GM12878 (cell line): ENCODE results near the gene SYNGR1. TPM values are rescaled to one million over a fixed set of nuclear protein-coding genes. Genes with fewer than 3 reads are reported as not detected.

Source experiments
- ATAC-seq: fragments of 200-7000 bp; cut with Tn5 transposase; 3 replicates; pipeline ENCODE4 v1.9.1; 2020; ENCODE audit warnings: mild to moderate bottlenecking, moderate library complexity
- BruUV-seq: library from RNA; stranded (reverse); fragments of 400-500 nt; replicated peaks from 2 replicates; lab custom pipeline; 2021; lab: Mats Ljungman, UMichigan
- CTCF ChIA-PET: fragments of 300-600 bp; sonication (Branson Sonifier 250); formaldehyde crosslinking; extraction: SDS; loops from one replicate; lab custom pipeline; 2021; ENCODE audit warnings: inconsistent platforms; lab: Yijun Ruan, JAX
- POLR2A ChIA-PET: fragments of 350-600 bp; formaldehyde crosslinking; extraction: SDS; loops from one replicate; lab custom pipeline; 2021; ENCODE audit warnings: inconsistent platforms; lab: Charles Lee
- RAD21 ChIA-PET: fragments of 300-600 bp; sonication (Branson Sonifier 250); formaldehyde crosslinking; loops from one replicate; lab custom pipeline; 2023; ENCODE audit warnings: antibody characterized with exemption; ENCODE audit not compliant: unreplicated experiment; lab: Charles Lee
- SMC1A ChIA-PET: fragments of 300-600 bp; sonication (Branson Sonifier 250); formaldehyde crosslinking; loops from one replicate; lab custom pipeline; 2023; ENCODE audit not compliant: unreplicated experiment, uncharacterized antibody; lab: Charles Lee
- DNase-seq: peaks from one replicate; pipeline ENCODE4 v3.0.0-alpha.2; 2011; ENCODE audit warnings: low read depth, low spot score
- FAIRE-seq: peaks from 3 replicates; lab custom pipeline; 2011; peaks lifted over from hg19 to GRCh38; lab: Jason Lieb, UNC
- H2AFZ ChIP-seq: 2 replicates; pipeline ENCODE4 v1.6.0; 2011; ENCODE audit warnings: low read depth, low read length, control low read depth; ENCODE audit not compliant: control insufficient read depth
- H3K27ac ChIP-seq: 2 replicates; pipeline ENCODE4 v1.5.1; 2011; ENCODE audit warnings: control low read depth; ENCODE audit not compliant: control insufficient read depth, insufficient read depth
- H3K27me3 ChIP-seq, 2 experiments: replicated peaks in 1 of 2; 2 replicates each; pipeline versions ENCODE4 v1.6.0 to v1.6.1; 2011; ENCODE audit warnings: low read length in 1 of 2; ENCODE audit not compliant: control insufficient read depth in 2 of 2, insufficient read depth in 2 of 2
- H3K36me3 ChIP-seq, 2 experiments: 2 replicates each; pipeline ENCODE4 v1.5.1; 2011; ENCODE audit warnings: low read length in 1 of 2; ENCODE audit not compliant: control insufficient read depth in 2 of 2, insufficient read depth in 2 of 2
- H3K4me1 ChIP-seq: 2 replicates; pipeline ENCODE4 v1.6.1; 2011; ENCODE audit warnings: mild to moderate bottlenecking, low read length, moderate library complexity, mixed read lengths; ENCODE audit not compliant: control insufficient read depth, insufficient read depth
- H3K4me2 ChIP-seq: 2 replicates; pipeline ENCODE4 v1.6.0; 2011; ENCODE audit warnings: control low read depth; ENCODE audit not compliant: control insufficient read depth, insufficient read depth
- H3K4me3 ChIP-seq: fragments of 200-600 bp; sonication (generic); 2 replicates; pipeline ENCODE4 v1.5.1; 2016
- H3K79me2 ChIP-seq: 2 replicates; pipeline ENCODE4 v1.6.0; 2011; ENCODE audit warnings: low read length; ENCODE audit not compliant: control insufficient read depth, insufficient read depth
- H3K9ac ChIP-seq: 2 replicates; pipeline ENCODE4 v1.8.0; 2011; ENCODE audit warnings: low read length, control low read depth, mixed read lengths; ENCODE audit not compliant: control insufficient read depth, insufficient read depth
- H3K9me3 ChIP-seq: replicated peaks from 3 replicates; pipeline ENCODE4 v1.5.1; 2011; ENCODE audit warnings: mild to moderate bottlenecking, low read length; ENCODE audit not compliant: control insufficient read depth, insufficient read depth
- H4K20me1 ChIP-seq: 2 replicates; pipeline ENCODE4 v1.6.0; 2011; ENCODE audit not compliant: control insufficient read depth, insufficient read depth
- ESRRA ChIP-seq: IDR thresholded peaks from 2 replicates; pipeline ENCODE4 v1.6.1; 2012; ENCODE audit warnings: mild to moderate bottlenecking, low read length, improper control_type of control experiment
- EZH2 ChIP-seq: IDR thresholded peaks from 2 replicates; pipeline ENCODE4 v1.6.1; 2012; ENCODE audit warnings: low read depth, mild to moderate bottlenecking, control low read depth, inconsistent platforms, low read length, borderline replicate concordance; ENCODE audit not compliant: control insufficient read depth
- FOXK2 ChIP-seq: fragments of 450-650 bp; IDR thresholded peaks from 2 replicates; pipeline ENCODE4 v1.6.1; 2017; ENCODE audit warnings: mild to moderate bottlenecking, moderate library complexity
- MEF2A ChIP-seq: IDR thresholded peaks from 2 replicates; pipeline ENCODE4 v1.6.1; 2011; ENCODE audit warnings: low read depth, mild to moderate bottlenecking, low read length, moderate library complexity; ENCODE audit not compliant: insufficient read depth
- NRF1 ChIP-seq: conservative IDR thresholded peaks from 2 replicates; pipeline ENCODE4 v1.6.1; 2011; ENCODE audit warnings: mild to moderate bottlenecking, low read depth, low read length, improper control_type of control experiment
- YBX1 ChIP-seq: fragments of 450-650 bp; IDR thresholded peaks from 2 replicates; pipeline ENCODE4 v1.6.1; 2016; ENCODE audit warnings: antibody characterized with exemption
- WGBS: methylation state at CpG from one replicate; pipeline ENCODE4 v1.1.6; 2016; ENCODE audit warnings: low lambda C conversion rate; ENCODE audit not compliant: insufficient replicate concordance, insufficient coverage; ENCODE audit errors: missing lambda C conversion rate; 5-methylcytosine and 5-hydroxymethylcytosine counted together
- in situ Hi-C: fragments of 300-500 bp; cut with MboI; formaldehyde crosslinking; loops from 9 replicates; pipeline ENCODE4 v1.14.3; 2018; ENCODE audit warnings: mixed read lengths
- intact Hi-C: fragments of 100-400 bp; cut with micrococcal nuclease; formaldehyde crosslinking; loops from one replicate; pipeline ENCODE4 v1.14.2; 2022; ENCODE audit not compliant: unreplicated experiment
- polyA plus RNA-seq, 11 experiments: library from polyadenylated mRNA; depleted of rRNA in 4 of 11; unstranded in 6 of 11; stranded (reverse) in 5 of 11; fragments of >200 nt; fragmentation: Nextera tagmentation in 4 of 11; fragmentation: Illumina TruSeq in 1 of 11; extraction: Ambion mirVana in 4 of 11; extraction: Trizol in 1 of 11; gene quantifications; 1 replicate in 1 of 11; 2 replicates in 10 of 11; pipeline versions ENCODE4 v1.2.1 to v1.2.3, GENCODE V29; 2011 to 2016; ENCODE audit warnings: inconsistent platforms in 2 of 11, missing spikeins in 2 of 11, low read depth in 1 of 11
- total RNA-seq, 4 experiments: library from RNA; depleted of rRNA in 3 of 4; stranded (reverse); fragments of >200 nt in 3 of 4; fragmentation: Illumina TruSeq in 1 of 4; extraction: Trizol in 1 of 4; gene quantifications; 2 replicates each; pipeline versions ENCODE4 v1.2.1 to v1.2.3, GENCODE V29; 2013 to 2021
- TF ChIP-seq, protein P1 (sequence below): fragments of 450-650 bp; IDR thresholded peaks from 2 replicates; pipeline ENCODE4 v1.6.1; 2016; ENCODE audit warnings: mild to moderate bottlenecking
- TF ChIP-seq, protein P2 (sequence below): IDR thresholded peaks from 2 replicates; pipeline ENCODE4 v1.6.1; 2011; ENCODE audit warnings: borderline replicate concordance, low read depth, mild to moderate bottlenecking, moderate library complexity, mixed read lengths, low read length; ENCODE audit not compliant: insufficient read depth; ENCODE audit errors: extremely low read length
- TF ChIP-seq, protein P3 (sequence below), 3 experiments: IDR thresholded peaks in 2 of 3; conservative IDR thresholded peaks in 1 of 3; 2 replicates each; pipeline ENCODE4 v1.5.1; 2011; ENCODE audit warnings: low read depth in 3 of 3, low read length in 3 of 3, mild to moderate bottlenecking in 3 of 3, control low read depth in 2 of 3, moderate library complexity in 2 of 3, inconsistent platforms in 1 of 3, mixed read lengths in 1 of 3; ENCODE audit not compliant: control insufficient read depth in 2 of 3, insufficient read depth in 1 of 3; ENCODE audit errors: extremely low read depth in 1 of 3
- TF ChIP-seq, protein P4 (sequence below): fragments of 450-650 bp; IDR thresholded peaks from 2 replicates; pipeline ENCODE4 v1.6.1; 2014; ENCODE audit warnings: mild to moderate bottlenecking

The SYNGR1 gene
- total and polyA plus RNA-seq, 10 of the 15 experiments (the other 5 are each of a cell fraction or from before 2014, with no cell fraction given): 0.87 to 9.2 (median 3.5) TPM

DNA sequence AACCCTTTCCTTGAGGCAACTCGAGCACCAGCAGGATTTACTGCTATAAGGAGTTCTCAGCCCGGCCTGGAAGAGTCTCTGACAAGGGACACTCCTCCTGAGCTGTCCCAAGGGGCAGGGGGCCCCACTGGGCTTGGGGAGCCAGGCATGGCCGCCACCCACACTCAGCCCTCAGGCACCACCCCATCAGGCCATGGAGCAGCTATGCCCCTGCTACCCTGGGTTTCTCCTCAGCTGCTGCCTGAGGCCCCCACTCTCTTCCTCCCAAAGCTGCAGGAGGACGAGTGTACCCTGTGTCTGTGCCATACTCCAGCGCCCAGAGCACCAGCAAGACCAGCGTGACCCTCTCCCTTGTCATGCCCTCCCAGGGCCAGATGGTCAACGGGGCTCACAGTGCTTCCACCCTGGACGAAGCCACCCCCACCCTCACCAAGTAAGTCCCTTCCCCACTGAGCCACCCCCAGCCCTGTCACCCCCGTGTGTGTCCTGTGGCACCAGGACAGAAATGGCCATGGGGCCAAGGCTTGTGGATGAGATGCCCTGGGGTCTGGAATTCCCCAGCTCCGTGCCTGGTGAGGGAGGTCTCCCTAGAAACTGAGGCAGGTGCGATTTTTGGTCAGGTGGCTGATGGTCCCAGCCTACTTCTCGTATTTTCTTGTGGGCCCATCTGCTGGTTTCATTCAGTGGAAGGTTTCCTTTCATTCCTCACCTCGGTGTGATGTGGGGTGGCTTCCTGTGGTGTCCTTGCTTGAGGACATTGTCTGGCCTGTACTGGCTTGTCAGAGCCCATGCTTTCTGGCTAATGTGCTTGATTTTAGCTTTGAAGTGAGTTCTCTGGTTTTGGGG, 78.2 kb downstream of the SYNGR1 start:
- H3K9ac ChIP-seq: no peak overlapping the region
- H3K36me3 ChIP-seq: peaks cover 11 to 17% of the 10 kb centered on the region in 2 experiments
- no peaks in the 10 kb centered on the region for H3K9me3 ChIP-seq
- H3K27ac ChIP-seq: no peak overlapping the region
- intact Hi-C loops: no loop called here
- DNase-seq (no peak), ATAC-seq (no peak), FAIRE-seq (no peak)
- POLR2A ChIA-PET: no interaction called here
- no TSS peak for BruUV-seq
- H3K79me2 ChIP-seq: no peaks in the 10 kb centered on the region
- SMC1A ChIA-PET: no interaction called here
- TF ChIP-seq, protein P1, sequence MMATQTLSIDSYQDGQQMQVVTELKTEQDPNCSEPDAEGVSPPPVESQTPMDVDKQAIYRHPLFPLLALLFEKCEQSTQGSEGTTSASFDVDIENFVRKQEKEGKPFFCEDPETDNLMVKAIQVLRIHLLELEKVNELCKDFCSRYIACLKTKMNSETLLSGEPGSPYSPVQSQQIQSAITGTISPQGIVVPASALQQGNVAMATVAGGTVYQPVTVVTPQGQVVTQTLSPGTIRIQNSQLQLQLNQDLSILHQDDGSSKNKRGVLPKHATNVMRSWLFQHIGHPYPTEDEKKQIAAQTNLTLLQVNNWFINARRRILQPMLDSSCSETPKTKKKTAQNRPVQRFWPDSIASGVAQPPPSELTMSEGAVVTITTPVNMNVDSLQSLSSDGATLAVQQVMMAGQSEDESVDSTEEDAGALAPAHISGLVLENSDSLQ: no peak
- 85% methylated on average over 13 of the region's 13 CpGs for WGBS
- RAD21 ChIA-PET: no interaction called here
- no peak overlapping the region for H3K4me3 ChIP-seq
- H3K4me1 ChIP-seq: no peaks in the 10 kb centered on the region
- no peak overlapping the region for H2AFZ ChIP-seq
- H3K4me2 ChIP-seq: no peak overlapping the region
- H3K27me3 ChIP-seq: no peaks in the 10 kb centered on the region
- H4K20me1 ChIP-seq: no peaks in the 10 kb centered on the region
- CTCF ChIA-PET: interaction anchor here (1.0 kb wide), 1 partner anchor 56 kb away, joined by 3 read pairs; no protein-coding TSS in a partner anchor
- in situ Hi-C loops: no loop called here

DNA sequence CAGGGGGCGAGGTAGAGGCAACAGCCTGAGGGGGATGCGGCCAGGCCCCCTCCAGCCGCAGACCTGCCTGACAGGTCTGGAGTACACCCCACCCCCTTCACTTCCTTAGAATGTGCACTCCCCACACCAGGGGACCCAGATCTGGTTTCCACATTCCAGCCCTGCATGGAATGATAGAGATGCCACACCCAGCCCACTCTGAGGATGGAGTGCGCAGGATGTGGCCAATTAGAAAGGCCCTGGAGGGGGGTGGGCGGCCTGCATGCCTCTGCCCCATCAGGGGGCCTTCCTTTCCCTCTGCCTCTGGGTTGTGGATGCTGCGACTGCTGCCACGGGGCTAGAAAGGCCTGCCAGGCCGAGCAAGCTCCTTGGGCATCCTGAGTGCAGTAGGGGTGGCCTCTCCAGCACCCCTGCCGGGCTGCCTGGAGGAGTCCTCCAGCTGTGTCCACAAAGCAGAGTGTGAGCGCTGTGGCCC, 78.8 kb downstream of the SYNGR1 start:
- SMC1A ChIA-PET: no interaction called here
- POLR2A ChIA-PET: no interaction called here
- 92% methylated on average over 9 of the region's 10 CpGs for WGBS
- no peaks in the 10 kb centered on the region for H4K20me1 ChIP-seq
- in situ Hi-C loops: no loop called here
- no peak overlapping the region for H3K9ac ChIP-seq
- RAD21 ChIA-PET: no interaction called here
- peaks cover 11 to 17% of the 10 kb centered on the region in 2 experiments for H3K36me3 ChIP-seq
- FAIRE-seq (no peak), DNase-seq (no peak), ATAC-seq (no peak)
- no peaks in the 10 kb centered on the region for H3K79me2 ChIP-seq
- H3K4me2 ChIP-seq: no peak overlapping the region
- no peak overlapping the region for H2AFZ ChIP-seq
- no peaks in the 10 kb centered on the region for H3K27me3 ChIP-seq
- intact Hi-C loops: no loop called here
- H3K4me1 ChIP-seq: no peaks in the 10 kb centered on the region
- H3K27ac ChIP-seq: no peak overlapping the region
- no peaks in the 10 kb centered on the region for H3K9me3 ChIP-seq
- no peak overlapping the region for H3K4me3 ChIP-seq
- no TSS peak for BruUV-seq
- CTCF ChIA-PET: no interaction called here
- TF ChIP-seq ESRRA (no peak), MEF2A (no peak), NRF1 (no peak), YBX1 (no peak), FOXK2 (no peak), EZH2 (no peak)
- TF ChIP-seq, protein P2, sequence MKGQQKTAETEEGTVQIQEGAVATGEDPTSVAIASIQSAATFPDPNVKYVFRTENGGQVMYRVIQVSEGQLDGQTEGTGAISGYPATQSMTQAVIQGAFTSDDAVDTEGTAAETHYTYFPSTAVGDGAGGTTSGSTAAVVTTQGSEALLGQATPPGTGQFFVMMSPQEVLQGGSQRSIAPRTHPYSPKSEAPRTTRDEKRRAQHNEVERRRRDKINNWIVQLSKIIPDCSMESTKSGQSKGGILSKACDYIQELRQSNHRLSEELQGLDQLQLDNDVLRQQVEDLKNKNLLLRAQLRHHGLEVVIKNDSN: no peak
- TF ChIP-seq, protein P3, sequence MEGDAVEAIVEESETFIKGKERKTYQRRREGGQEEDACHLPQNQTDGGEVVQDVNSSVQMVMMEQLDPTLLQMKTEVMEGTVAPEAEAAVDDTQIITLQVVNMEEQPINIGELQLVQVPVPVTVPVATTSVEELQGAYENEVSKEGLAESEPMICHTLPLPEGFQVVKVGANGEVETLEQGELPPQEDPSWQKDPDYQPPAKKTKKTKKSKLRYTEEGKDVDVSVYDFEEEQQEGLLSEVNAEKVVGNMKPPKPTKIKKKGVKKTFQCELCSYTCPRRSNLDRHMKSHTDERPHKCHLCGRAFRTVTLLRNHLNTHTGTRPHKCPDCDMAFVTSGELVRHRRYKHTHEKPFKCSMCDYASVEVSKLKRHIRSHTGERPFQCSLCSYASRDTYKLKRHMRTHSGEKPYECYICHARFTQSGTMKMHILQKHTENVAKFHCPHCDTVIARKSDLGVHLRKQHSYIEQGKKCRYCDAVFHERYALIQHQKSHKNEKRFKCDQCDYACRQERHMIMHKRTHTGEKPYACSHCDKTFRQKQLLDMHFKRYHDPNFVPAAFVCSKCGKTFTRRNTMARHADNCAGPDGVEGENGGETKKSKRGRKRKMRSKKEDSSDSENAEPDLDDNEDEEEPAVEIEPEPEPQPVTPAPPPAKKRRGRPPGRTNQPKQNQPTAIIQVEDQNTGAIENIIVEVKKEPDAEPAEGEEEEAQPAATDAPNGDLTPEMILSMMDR (IDR thresholded peaks at IDR 0.05 in 2 of 3, conservative IDR thresholded peaks at IDR 0.05 in 1 of 3; ENCODE audit: control insufficient read depth in 2 of 3, extremely low read depth in 1 of 3, insufficient read depth in 1 of 3, low read depth in 3 of 3, low read length in 3 of 3): no peak
- TF ChIP-seq, protein P4, sequence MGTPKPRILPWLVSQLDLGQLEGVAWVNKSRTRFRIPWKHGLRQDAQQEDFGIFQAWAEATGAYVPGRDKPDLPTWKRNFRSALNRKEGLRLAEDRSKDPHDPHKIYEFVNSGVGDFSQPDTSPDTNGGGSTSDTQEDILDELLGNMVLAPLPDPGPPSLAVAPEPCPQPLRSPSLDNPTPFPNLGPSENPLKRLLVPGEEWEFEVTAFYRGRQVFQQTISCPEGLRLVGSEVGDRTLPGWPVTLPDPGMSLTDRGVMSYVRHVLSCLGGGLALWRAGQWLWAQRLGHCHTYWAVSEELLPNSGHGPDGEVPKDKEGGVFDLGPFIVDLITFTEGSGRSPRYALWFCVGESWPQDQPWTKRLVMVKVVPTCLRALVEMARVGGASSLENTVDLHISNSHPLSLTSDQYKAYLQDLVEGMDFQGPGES: no peak
